HepG2 (cell line): ENCODE measurements around the gene NEMP2. TPM values are rescaled to one million over a fixed set of nuclear protein-coding genes. Genes with fewer than 3 reads are reported as not detected.

Experiments used
- DMTF1 ChIP-seq: sonication (generic); formaldehyde crosslinking; IDR thresholded peaks from 2 replicates; pipeline ENCODE4 v1.4.0; 2020; ENCODE audit warnings: mild to moderate bottlenecking, missing genetic modification reagents
- ELF4 ChIP-seq: sonication (generic); formaldehyde crosslinking; IDR thresholded peaks from 2 replicates; pipeline ENCODE4 v1.5.0; 2020; ENCODE audit warnings: missing genetic modification reagents, mild to moderate bottlenecking, moderate library complexity, borderline replicate concordance
- PITX1 ChIP-seq: sonication (generic); formaldehyde crosslinking; IDR thresholded peaks from 2 replicates; pipeline ENCODE4 v1.5.1; 2020; ENCODE audit warnings: mild to moderate bottlenecking, missing genetic modification reagents
- RFX5 ChIP-seq: IDR thresholded peaks from 2 replicates; pipeline ENCODE4 v1.6.1; 2011; ENCODE audit warnings: low read depth, low read length, improper control_type of control experiment
- TFDP1 ChIP-seq: IDR thresholded peaks from 2 replicates; pipeline ENCODE4 v1.6.1; 2016; ENCODE audit warnings: missing compliant biosample characterization, missing genetic modification reagents, borderline replicate concordance
- THAP7 ChIP-seq: sonication (generic); formaldehyde crosslinking; IDR thresholded peaks from 2 replicates; pipeline ENCODE4 v1.8.1; 2023; ENCODE audit warnings: mild to moderate bottlenecking, missing genetic modification reagents
- ZBTB34 ChIP-seq: sonication (generic); formaldehyde crosslinking; IDR thresholded peaks from 2 replicates; pipeline ENCODE4 v1.8.0; 2022; ENCODE audit warnings: mild to moderate bottlenecking, missing genetic modification reagents
- ZBTB49 ChIP-seq: sonication (generic); formaldehyde crosslinking; IDR thresholded peaks from 2 replicates; pipeline ENCODE4 v1.4.0; 2020; ENCODE audit warnings: missing genetic modification reagents, borderline replicate concordance
- ZNF101 ChIP-seq: sonication (generic); formaldehyde crosslinking; IDR thresholded peaks from 2 replicates; pipeline ENCODE4 v1.4.0; 2020; ENCODE audit warnings: mild to moderate bottlenecking, low read depth, missing genetic modification reagents, borderline replicate concordance
- ZNF282 ChIP-seq: fragments of 450-650 bp; IDR thresholded peaks from 2 replicates; pipeline ENCODE4 v1.6.1; 2018; ENCODE audit not compliant: partially characterized antibody
- ZNF503 ChIP-seq: sonication (generic); formaldehyde crosslinking; IDR thresholded peaks from 2 replicates; pipeline ENCODE4 v1.4.0; 2020; ENCODE audit warnings: missing genetic modification reagents
- ZNF574 ChIP-seq: sonication (generic); formaldehyde crosslinking; IDR thresholded peaks from 2 replicates; pipeline ENCODE4 v1.4.0; 2020; ENCODE audit warnings: missing genetic modification reagents
- ZNF678 ChIP-seq: sonication (generic); formaldehyde crosslinking; IDR thresholded peaks from 2 replicates; pipeline ENCODE4 v1.4.0; 2020; ENCODE audit warnings: mild to moderate bottlenecking, missing genetic modification reagents
- ZNF747 ChIP-seq: sonication (generic); formaldehyde crosslinking; IDR thresholded peaks from 2 replicates; pipeline ENCODE4 v1.8.1; 2023; ENCODE audit warnings: missing genetic modification reagents, mild to moderate bottlenecking, borderline replicate concordance
- polyA plus RNA-seq, 8 experiments: library from polyadenylated mRNA; depleted of rRNA in 3 of 8; stranded (reverse) in 7 of 8; unstranded in 1 of 8; fragments of >200 nt; fragmentation: Illumina TruSeq in 4 of 8; extraction: Trizol in 4 of 8; gene quantifications; 2 replicates each; pipeline versions ENCODE4 v1.2.1 to v1.2.3, GENCODE V29; 2011 to 2016; ENCODE audit warnings: low read depth in 4 of 8, missing spikeins in 1 of 8, mixed read lengths in 1 of 8; ENCODE audit not compliant: insufficient read depth in 1 of 8
- total RNA-seq, 5 experiments: library from RNA; depleted of rRNA; stranded (reverse); fragments of >200 nt; fragmentation: Illumina TruSeq; extraction: Trizol; gene quantifications; 2 replicates each; pipeline ENCODE4 v1.2.3, GENCODE V29; 2016; ENCODE audit warnings: low read depth in 1 of 5

NEMP2 gene
- total and polyA plus RNA-seq, 2 of the 13 experiments (the other 11 are each of a cell fraction or from before 2014, with no cell fraction given) = 2.4 to 9.8 TPM

- TF ChIP-seq ZBTB34 (no peak), RFX5 (no peak), PITX1 (CRISPR knock-in tag) (no peak; the same call in 1 of the 2 replicates), ELF4 (CRISPR knock-in tag) (peak; percentile 72; the same call in 1 of the 2 replicates), TFDP1 (CRISPR knock-in tag) (peak; percentile 97), DMTF1 (CRISPR knock-in tag) (peak; percentile 59; the same call in 1 of the 2 replicates), THAP7 (CRISPR knock-in tag) (peak; percentile 97), ZNF282 (no peak), ZNF101 (CRISPR knock-in tag) (peak; percentile 95; the same call in 1 of the 2 replicates), ZNF747 (CRISPR knock-in tag) (peak; percentile 94), ZNF574 (CRISPR knock-in tag) (peak; percentile 91), ZBTB49 (0 out of 2 replicates have a peak, but pooled peaks have one; percentile 37), ZNF503 (CRISPR knock-in tag) (peak; percentile 16; the same call in 1 of the 2 replicates), ZNF678 (peak; percentile 99)
Measured at GRCh38 chr2:190534310-190535120, at the start of gene NEMP2 (continued).
